ENCODE results near the gene TRUB2.

Gene TRUB2

GRCh38 chr9:128257086-128257825 is 65.0 kb downstream of the TRUB2 start:
- no peak for DNase-seq
- Histone ChIP-seq H3K23ac (ENCODE audit: low read length in 2 of 2) (no peak overlapping the region), H3K27ac (ENCODE audit: low read length, poor library complexity, severe bottlenecking) (no peak overlapping the region), H3K14ac (ENCODE audit: low read length in 2 of 2) (no peak overlapping the region), H3K9me3 (ENCODE audit: control insufficient read depth, low read length) (no peaks in the 10 kb centered on the region), H3K4ac (ENCODE audit: low read depth in 1 of 2, low read length in 2 of 2) (no peak overlapping the region), H4K91ac (ENCODE audit: low read length) (no peak overlapping the region), H3K4me1 (ENCODE audit: control insufficient read depth, insufficient read depth, low read depth, low read length) (peaks cover 18% of the 10 kb centered on the region), H3K4me2 (ENCODE audit: low read length, poor library complexity, severe bottlenecking) (no peak overlapping the region), H2BK12ac (ENCODE audit: low read length in 2 of 2) (no peak overlapping the region), H3K36me3 (ENCODE audit: control insufficient read depth in 1 of 2, insufficient read depth in 2 of 2, low read depth in 1 of 2, low read length in 2 of 2) (peaks cover 84 to 88% of the 10 kb centered on the region in 2 experiments), H2AK5ac (ENCODE audit: low read length, severe bottlenecking) (no peak overlapping the region), H3K4me3 (ENCODE audit: insufficient read depth in 1 of 2, low read depth in 1 of 2, low read length in 2 of 2) (no peak overlapping the region), H2AFZ (ENCODE audit: low read depth, low read length) (no peak overlapping the region), H3K9ac (ENCODE audit: low read length) (no peak overlapping the region), H2BK5ac (ENCODE audit: low read depth, low read length, poor library complexity, severe bottlenecking) (no peak overlapping the region), H2BK15ac (ENCODE audit: low read depth, poor library complexity, severe bottlenecking) (no peak overlapping the region), H4K8ac (ENCODE audit: low read length) (no peak overlapping the region), H3K79me1 (replicated peaks; ENCODE audit: low read length, poor library complexity, severe bottlenecking) (peaks cover 10% of the 10 kb centered on the region), H3K27me3 (ENCODE audit: control insufficient read depth in 1 of 2, insufficient read depth in 1 of 2, low read length in 2 of 2) (no peaks in the 10 kb centered on the region), H3K18ac (ENCODE audit: low read depth in 1 of 2, low read length in 2 of 2) (no peak overlapping the region), H2BK120ac (ENCODE audit: low read depth, low read length) (no peak overlapping the region)
- WGBS: 97% methylated on average over 23 of the region's 23 CpGs

All from mesenchymal stem cell (in vitro differentiated cells and primary cell).